RPMI7951 (cell line): ENCODE data around the gene PALM2AKAP2. TPM values are rescaled to one million over a fixed set of nuclear protein-coding genes. Genes with fewer than 3 reads are reported as not detected.

Experiments used
- DNase-seq: peaks from one replicate; pipeline ENCODE4 v3.0.0-alpha.2; 2012; ENCODE audit warnings: low read depth
- total RNA-seq: library from RNA; depleted of rRNA; stranded (reverse); fragments of >200 nt; shearing (Covaris generic); gene quantifications from 2 replicates; pipeline ENCODE4 v1.2.3, GENCODE V29; 2014; rRNA removed

PALM2AKAP2 gene
- 31.7 and 39.6 TPM in 2 replicates for total RNA-seq

- peak; percentile 84 for DNase-seq
Observed at GRCh38 chr9:109779711-109780452, at the start of gene PALM2AKAP2. PALM2AKAP2 (plus strand) TSS chr9:109780198; CDS start chr9:109780489, 291 bp downstream.

GRCh38 chr9:109730228-109730627 is 49.8 kb upstream of the PALM2AKAP2 start:
- DNase-seq: peak; percentile 77

GRCh38 chr9:109733690-109734089 is 46.3 kb upstream of the PALM2AKAP2 start:
- peak; percentile 69 for DNase-seq

GRCh38 chr9:109734814-109735213 is 45.2 kb upstream of the PALM2AKAP2 start:
- no peak for DNase-seq

- no peak for DNase-seq
Observed at GRCh38 chr9:109735801-109736200, 44.2 kb upstream of the PALM2AKAP2 start.

GRCh38 chr9:109737295-109737694 is 42.7 kb upstream of the PALM2AKAP2 start:
- DNase-seq: no peak

GRCh38 chr9:109739760-109740159 is 40.2 kb upstream of the PALM2AKAP2 start:
- no peak for DNase-seq

- peak; percentile 80 for DNase-seq
Observed at GRCh38 chr9:109742776-109743348, 37.1 kb upstream of the PALM2AKAP2 start.

GRCh38 chr9:109743696-109744095 is 36.3 kb upstream of the PALM2AKAP2 start:
- DNase-seq: no peak

GRCh38 chr9:109745335-109746283 is 34.4 kb upstream of the PALM2AKAP2 start:
- peak; percentile 55 for DNase-seq

GRCh38 chr9:109751253-109751652 is 28.7 kb upstream of the PALM2AKAP2 start:
- no peak for DNase-seq

- no peak for DNase-seq
Observed at GRCh38 chr9:109753308-109753707, 26.7 kb upstream of the PALM2AKAP2 start.

GRCh38 chr9:109755040-109755439 is 25.0 kb upstream of the PALM2AKAP2 start:
- DNase-seq: no peak

- no peak for DNase-seq
Observed at GRCh38 chr9:109759589-109759988, 20.4 kb upstream of the PALM2AKAP2 start.

GRCh38 chr9:109765278-109765677 is 14.7 kb upstream of the PALM2AKAP2 start:
- DNase-seq: no peak

GRCh38 chr9:109765830-109766229 is 14.2 kb upstream of the PALM2AKAP2 start:
- peak; percentile 32 for DNase-seq

- DNase-seq: peak; percentile 95
Observed at GRCh38 chr9:109766351-109766750, 13.6 kb upstream of the PALM2AKAP2 start.

GRCh38 chr9:109767404-109767803 is 12.6 kb upstream of the PALM2AKAP2 start:
- DNase-seq: no peak

GRCh38 chr9:109767814-109768213 is 12.2 kb upstream of the PALM2AKAP2 start:
- no peak for DNase-seq

- DNase-seq: no peak
Observed at GRCh38 chr9:109769250-109769649, 10.7 kb upstream of the PALM2AKAP2 start.

- no peak for DNase-seq
Observed at GRCh38 chr9:109770101-109770500, 9.9 kb upstream of the PALM2AKAP2 start.

- peak; percentile 86 for DNase-seq
Observed at GRCh38 chr9:109771087-109771486, 8.9 kb upstream of the PALM2AKAP2 start.
